GM21423 (cell line): ENCODE results near the gene VEGFC.

Experiments used
- ATAC-seq: cut with Tn5 transposase; IDR thresholded peaks from one replicate; pipeline ENCODE4 v1.9.1; 2021; ENCODE audit warnings: mild to moderate bottlenecking, moderate library complexity; ENCODE audit not compliant: unreplicated experiment

The VEGFC gene

GRCh38 chr4:176767183-176767582 is 25.5 kb downstream of the VEGFC start:
- ATAC-seq, result no peak

DNA sequence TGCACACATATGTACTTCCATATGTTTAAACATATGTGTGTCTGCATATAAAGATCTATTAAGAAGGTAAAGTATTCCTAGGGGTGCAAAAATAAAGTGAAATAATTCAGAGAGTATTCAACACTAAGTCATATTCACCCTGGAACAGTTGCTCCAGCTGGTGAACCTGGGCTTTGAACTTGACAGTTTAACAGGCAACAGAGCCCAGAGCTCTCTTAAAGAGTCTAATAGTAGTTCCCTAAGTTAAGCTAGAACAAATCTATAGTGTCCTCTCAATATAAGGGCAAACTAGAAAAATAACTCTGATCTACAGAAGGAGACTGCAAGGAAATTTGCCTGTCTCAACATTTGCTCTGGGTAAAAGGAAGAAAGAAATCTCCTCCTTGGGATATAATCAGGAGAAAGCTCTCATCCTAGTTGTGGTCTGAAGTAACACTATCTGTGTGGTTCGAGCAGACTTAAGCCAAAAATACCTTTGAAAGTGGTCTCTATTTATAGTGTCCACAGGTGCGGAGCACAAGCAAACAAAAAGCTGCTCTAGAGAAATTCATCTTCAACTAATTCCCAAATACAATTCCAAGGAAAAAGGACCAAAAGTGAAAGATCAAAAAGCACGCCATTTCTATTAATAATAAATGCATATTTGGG is 29.9 kb downstream of the VEGFC start:
- ATAC-seq, result no peak

DNA sequence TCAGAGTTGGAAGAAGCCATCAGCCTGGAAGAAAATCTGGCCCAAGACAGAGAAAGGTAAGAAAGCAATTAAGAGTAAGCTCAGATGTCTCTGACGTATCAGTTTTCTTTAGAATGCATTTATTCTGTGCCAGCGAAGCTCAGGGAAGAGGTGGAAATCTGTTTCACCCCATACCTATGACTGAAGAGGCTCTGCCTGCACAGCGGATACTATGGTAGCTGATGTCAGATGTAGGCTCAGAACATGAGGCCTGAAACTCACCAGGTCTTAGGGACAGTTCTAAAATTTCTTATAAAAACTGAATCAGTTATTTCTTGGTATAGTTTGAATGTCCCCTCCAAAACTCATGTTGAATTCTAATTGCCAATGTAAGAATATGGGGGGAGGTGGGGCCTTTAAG is 30.9 kb downstream of the VEGFC start:
- no peak for ATAC-seq

- no peak for ATAC-seq
Measured at GRCh38 chr4:176760471-176760870, 32.3 kb downstream of the VEGFC start.

DNA sequence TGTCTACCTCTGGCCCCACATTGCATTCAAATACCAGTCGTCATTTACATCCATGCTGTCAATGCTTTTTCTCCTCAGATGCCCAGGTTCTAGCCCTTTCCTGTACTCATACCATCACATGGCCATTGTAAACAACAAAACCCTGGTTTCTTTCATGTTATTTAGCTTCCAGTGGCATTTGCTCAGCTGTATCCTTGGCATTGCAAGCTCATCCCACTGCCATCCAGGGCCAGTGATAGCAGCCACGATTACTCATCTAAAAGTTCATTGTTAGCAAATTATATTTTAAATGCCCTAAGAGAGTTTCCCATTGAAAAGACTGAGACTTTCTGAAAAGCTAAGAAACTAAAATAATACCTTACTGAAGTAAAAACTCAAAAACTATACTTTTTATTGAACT is 34.0 kb downstream of the VEGFC start:
- ATAC-seq, result no peak

- ATAC-seq, result no peak
Measured at GRCh38 chr4:176758323-176758722, 34.4 kb downstream of the VEGFC start.

GRCh38 chr4:176755613-176756012 is 37.1 kb downstream of the VEGFC start:
- ATAC-seq, result no peak

- ATAC-seq, result no peak
Measured at GRCh38 chr4:176755001-176755400, 37.7 kb downstream of the VEGFC start.

GRCh38 chr4:176753049-176753448 is 39.7 kb downstream of the VEGFC start:
- no peak for ATAC-seq

GRCh38 chr4:176752191-176752749 is 40.5 kb downstream of the VEGFC start:
- no peak for ATAC-seq

DNA sequence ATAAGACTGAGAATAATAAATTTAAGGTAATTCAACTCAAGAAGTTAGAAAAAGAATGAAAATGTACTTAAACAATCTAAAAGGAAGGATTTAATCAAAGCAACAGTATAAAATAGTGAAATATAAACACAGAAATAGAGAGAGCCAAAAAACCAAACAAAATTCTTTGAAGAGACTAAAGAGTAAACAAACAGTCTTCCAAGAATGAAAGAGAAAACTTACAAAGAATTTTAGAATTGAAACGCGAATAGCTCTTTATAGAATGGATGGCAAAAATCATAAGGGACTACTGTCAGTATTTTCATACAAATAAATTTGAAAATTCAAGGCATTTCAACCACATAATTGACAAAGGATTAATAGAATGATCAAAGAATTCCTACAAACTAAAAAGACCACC is 41.7 kb downstream of the VEGFC start:
- ATAC-seq, result no peak

GRCh38 chr4:176746846-176747245 is 45.9 kb downstream of the VEGFC start:
- no peak for ATAC-seq

DNA sequence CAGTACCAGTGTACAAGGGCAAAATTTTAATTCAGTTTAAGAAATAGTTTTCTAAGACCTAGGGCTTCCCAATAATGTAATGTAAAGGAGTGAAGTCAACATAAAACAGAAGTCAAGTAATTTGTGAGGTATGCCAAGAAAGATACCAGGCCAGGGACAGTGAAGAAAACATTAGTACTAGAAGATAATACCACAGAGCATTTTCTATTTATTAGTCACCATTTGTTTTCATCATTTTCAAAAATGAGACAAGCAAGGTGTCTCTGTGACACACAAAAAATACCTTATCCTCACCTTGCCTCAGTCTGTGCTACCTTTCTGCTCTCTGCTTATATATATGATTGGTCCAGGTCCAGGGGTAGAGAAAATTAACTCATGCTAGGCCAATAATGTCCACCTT is 46.8 kb downstream of the VEGFC start:
- ATAC-seq, result no peak

DNA sequence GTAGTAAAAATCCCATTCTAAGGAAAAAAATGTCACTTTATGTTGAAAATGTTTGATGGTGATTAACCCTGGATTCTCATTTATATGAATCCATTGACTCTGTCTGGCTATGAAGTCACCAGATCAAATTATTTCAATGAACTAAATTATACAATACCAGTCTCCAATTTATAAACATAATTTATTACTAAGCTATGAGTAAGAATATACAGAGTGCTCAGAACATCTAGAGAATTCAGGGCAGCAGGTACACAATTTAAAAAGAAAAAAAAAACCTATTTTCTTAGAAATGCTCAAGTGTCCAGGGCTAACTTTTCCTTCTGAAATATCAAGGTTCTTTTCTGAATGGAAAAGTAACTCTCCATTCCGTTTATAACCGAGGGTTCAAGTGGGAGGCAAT is 48.6 kb downstream of the VEGFC start:
- no peak for ATAC-seq

GRCh38 chr4:176742211-176742610 is 50.5 kb downstream of the VEGFC start:
- no peak for ATAC-seq

GRCh38 chr4:176741253-176741652 is 51.5 kb downstream of the VEGFC start:
- ATAC-seq, result no peak

GRCh38 chr4:176735300-176735699 is 57.4 kb downstream of the VEGFC start:
- ATAC-seq, result no peak

- ATAC-seq, result no peak
Measured at GRCh38 chr4:176734461-176734860, 58.3 kb downstream of the VEGFC start.

GRCh38 chr4:176729489-176729888 is 63.2 kb downstream of the VEGFC start:
- ATAC-seq, result no peak

DNA sequence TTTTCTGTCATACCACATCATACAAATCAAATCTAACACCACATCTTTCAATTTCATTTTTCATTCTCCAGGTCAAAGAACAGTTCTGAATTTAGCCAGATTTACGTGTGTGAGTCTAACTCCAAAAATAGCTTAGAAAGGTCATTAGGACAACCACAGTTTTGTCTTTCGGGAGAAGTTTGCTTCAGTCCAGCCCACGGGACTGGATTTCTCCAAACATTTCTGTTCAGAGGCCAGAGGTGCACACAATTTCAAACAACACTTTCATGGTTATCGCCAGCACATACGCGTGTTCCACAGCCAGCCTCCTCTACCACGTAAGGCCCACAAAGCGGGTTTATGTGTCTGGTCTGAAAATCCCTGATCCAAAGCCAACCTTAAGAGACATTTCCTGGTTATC is 65.9 kb downstream of the VEGFC start:
- no peak for ATAC-seq

DNA sequence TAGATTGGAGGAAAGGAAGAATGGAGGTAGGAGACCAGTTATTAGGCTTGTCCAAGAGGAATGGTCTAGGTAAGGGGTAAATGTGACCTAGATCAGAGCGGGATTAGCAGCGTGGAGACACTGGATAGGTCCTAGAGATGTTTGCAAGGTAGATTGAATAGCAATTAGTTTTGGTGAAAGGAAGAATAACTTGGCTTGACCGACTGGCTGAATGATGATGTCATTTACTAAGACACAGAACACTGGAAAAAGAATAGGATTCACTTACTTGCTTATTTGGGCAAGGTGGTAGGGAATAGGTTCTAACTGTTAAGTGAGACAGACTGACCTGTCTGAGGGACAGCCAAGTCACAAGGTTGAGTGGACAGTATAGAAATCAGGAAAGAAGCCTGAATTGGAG is 71.3 kb downstream of the VEGFC start:
- ATAC-seq, result no peak

DNA sequence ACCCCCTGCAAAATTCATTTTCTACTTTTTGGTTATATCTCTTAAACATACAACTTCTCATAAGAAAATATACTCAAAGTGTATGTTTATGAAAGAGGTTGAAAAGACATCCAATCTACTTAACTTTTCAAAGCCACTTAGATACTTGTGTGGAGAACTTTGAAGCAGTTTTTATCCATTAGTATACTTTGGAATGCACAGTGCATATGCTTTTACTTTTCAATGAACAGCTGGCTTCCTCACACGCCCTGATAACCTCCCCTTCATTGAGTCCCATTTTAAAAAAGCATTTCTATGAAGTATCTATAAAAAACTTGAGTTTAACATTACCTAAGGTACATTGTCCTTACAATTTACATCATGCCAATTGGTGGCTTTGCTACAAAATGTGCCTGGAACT is 73.8 kb downstream of the VEGFC start:
- no peak for ATAC-seq

GRCh38 chr4:176717237-176717636 is 75.5 kb downstream of the VEGFC start:
- ATAC-seq, result no peak
